Upper lobe of right lung (tissue), 1 donor: ENCODE measurements around the gene RUNX2. TPM values are rescaled to one million over a fixed set of nuclear protein-coding genes. Genes with fewer than 3 reads are reported as not detected.

ENCODE experiments used
- ATAC-seq: fragments of 200-7000 bp; cut with Tn5 transposase; one replicate; pipeline ENCODE4 v1.9.1; 2020; ENCODE audit warnings: mild to moderate bottlenecking, moderate library complexity
- DNase-seq: peaks from one replicate; pipeline ENCODE4 v3.0.0-alpha.2; 2020
- H3K27ac ChIP-seq: fragments of 200-600 bp; one replicate; pipeline ENCODE4 v1.8.0; 2022
- H3K27me3 ChIP-seq: fragments of 200-600 bp; one replicate; pipeline ENCODE4 v1.8.0; 2022; ENCODE audit warnings: mild to moderate bottlenecking
- H3K36me3 ChIP-seq: fragments of 200-600 bp; one replicate; pipeline ENCODE4 v1.8.0; 2022
- H3K4me1 ChIP-seq: fragments of 200-600 bp; one replicate; pipeline ENCODE4 v1.8.0; 2022
- H3K4me3 ChIP-seq: fragments of 200-600 bp; one replicate; pipeline ENCODE4 v1.8.0; 2022; ENCODE audit warnings: mild to moderate bottlenecking
- H3K9me3 ChIP-seq: fragments of 200-600 bp; one replicate; pipeline ENCODE4 v1.8.0; 2022
- CTCF ChIP-seq: fragments of 200-600 bp; IDR thresholded peaks from one replicate; pipeline ENCODE4 v1.8.0; 2022; ENCODE audit warnings: antibody characterized with exemption
- intact Hi-C: fragments of 100-400 bp; cut with DNase I; formaldehyde crosslinking; loops from one replicate; pipeline ENCODE4 v1.11.0; 2022
- total RNA-seq: library from RNA; stranded (reverse); fragmentation: NEBNext Ultra II Directional; extraction: Animal tissue kit (Norgen Biotek cat#: 25700); gene quantifications from one replicate; pipeline ENCODE4 v1.2.1, GENCODE V29; 2021
- donor health status: DM: no; HTN: yes; CAD: no; lungs with severe emphysema.

Gene RUNX2
- total RNA-seq, 1 donor from 2014 or later = 4.6 TPM

- H3K9me3 ChIP-seq = no peaks in the 10 kb centered on the region
- intact Hi-C loops = no loop called here
- TF ChIP-seq CTCF = no peak
- no peak for DNase-seq
- no peak overlapping the region for H3K27ac ChIP-seq
- peaks cover 2% of the 10 kb centered on the region for H3K4me1 ChIP-seq
- ATAC-seq = no peak
- no peaks in the 10 kb centered on the region for H3K27me3 ChIP-seq
- H3K4me3 ChIP-seq = no peak overlapping the region
- no peaks in the 10 kb centered on the region for H3K36me3 ChIP-seq
Measured at GRCh38 chr6:45705137-45705855, 377.2 kb downstream of the RUNX2 start.

- intact Hi-C loops = no loop called here
- Histone ChIP-seq H3K36me3 (no peaks in the 10 kb centered on the region), H3K27ac (no peak overlapping the region), H3K9me3 (no peaks in the 10 kb centered on the region), H3K4me3 (no peak overlapping the region), H3K4me1 (peaks cover 9% of the 10 kb centered on the region), H3K27me3 (no peaks in the 10 kb centered on the region)
- DNase-seq (no peak), ATAC-seq (no peak)
- no peak for TF ChIP-seq CTCF
Measured at GRCh38 chr6:45706319-45706718, 378.2 kb downstream of the RUNX2 start.

- intact Hi-C loops = no loop called here
- Histone ChIP-seq H3K27me3 (no peaks in the 10 kb centered on the region), H3K9me3 (no peaks in the 10 kb centered on the region), H3K36me3 (no peaks in the 10 kb centered on the region), H3K27ac (no peak overlapping the region), H3K4me3 (no peak overlapping the region), H3K4me1 (peaks cover 9% of the 10 kb centered on the region)
- TF ChIP-seq CTCF = no peak
- ATAC-seq (no peak), DNase-seq (no peak)
Measured at GRCh38 chr6:45707176-45707575, 379.0 kb downstream of the RUNX2 start.

GRCh38 chr6:45709781-45710220, 381.7 kb downstream of the RUNX2 start:
- intact Hi-C loops = loop anchor here (10.0 kb wide), 1 partner anchor 1055 kb away; no protein-coding TSS in a partner anchor
- no peak overlapping the region for H3K27ac ChIP-seq

GRCh38 chr6:45710304-45710821, 382.2 kb downstream of the RUNX2 start:
- H3K27me3 ChIP-seq = no peaks in the 10 kb centered on the region
- H3K9me3 ChIP-seq = no peaks in the 10 kb centered on the region
- no peak overlapping the region for H3K4me3 ChIP-seq
- no peak for DNase-seq
- H3K36me3 ChIP-seq = no peaks in the 10 kb centered on the region
- no peak overlapping the region for H3K27ac ChIP-seq
- intact Hi-C loops = loop anchor here (10.0 kb wide), 1 partner anchor 1056 kb away; no protein-coding TSS in a partner anchor
- peak; percentile 53 for ATAC-seq
- H3K4me1 ChIP-seq = peaks cover 15% of the 10 kb centered on the region
- no peak for TF ChIP-seq CTCF

More at GRCh38 chr6:45709781-45710220, 381.7 kb downstream of the RUNX2 start:
- no peak overlapping the region for H3K4me3 ChIP-seq
- peak; percentile 30 for ATAC-seq
- peaks cover 15% of the 10 kb centered on the region for H3K4me1 ChIP-seq
- no peaks in the 10 kb centered on the region for H3K9me3 ChIP-seq
- H3K36me3 ChIP-seq = no peaks in the 10 kb centered on the region
- TF ChIP-seq CTCF = no peak
- H3K27me3 ChIP-seq = no peaks in the 10 kb centered on the region
- no peak for DNase-seq
